GM21825 (cell line): ENCODE measurements around the gene GRIN2B.

Source experiments
- ATAC-seq: cut with Tn5 transposase; IDR thresholded peaks from one replicate; pipeline ENCODE4 v1.9.1; 2021; ENCODE audit warnings: mild to moderate bottlenecking, moderate library complexity; ENCODE audit not compliant: unreplicated experiment

Gene GRIN2B

GRCh38 chr12:13959131-13959723 lies 22.2 kb downstream of the GRIN2B start:
- no peak for ATAC-seq

GRCh38 chr12:13957576-13957975 lies 23.8 kb downstream of the GRIN2B start:
- ATAC-seq: no peak

GRCh38 chr12:13956060-13956590 lies 25.3 kb downstream of the GRIN2B start:
- no peak for ATAC-seq

- ATAC-seq: no peak
Observed at GRCh38 chr12:13952096-13952495, 29.3 kb downstream of the GRIN2B start.

GRCh38 chr12:13950502-13950901 lies 30.9 kb downstream of the GRIN2B start:
- ATAC-seq: no peak

- no peak for ATAC-seq
Observed at GRCh38 chr12:13948621-13949020, 32.8 kb downstream of the GRIN2B start.

- ATAC-seq: no peak
Observed at GRCh38 chr12:13947276-13947946, 34.0 kb downstream of the GRIN2B start.

GRCh38 chr12:13945641-13946040 lies 35.8 kb downstream of the GRIN2B start:
- no peak for ATAC-seq

GRCh38 chr12:13945236-13945635 lies 36.2 kb downstream of the GRIN2B start:
- no peak for ATAC-seq

GRCh38 chr12:13942826-13943225 lies 38.6 kb downstream of the GRIN2B start:
- no peak for ATAC-seq

GRCh38 chr12:13941258-13942249 lies 39.8 kb downstream of the GRIN2B start:
- ATAC-seq: no peak

GRCh38 chr12:13940335-13940865 lies 41.0 kb downstream of the GRIN2B start:
- ATAC-seq: no peak

- ATAC-seq: no peak
Observed at GRCh38 chr12:13937735-13938134, 43.7 kb downstream of the GRIN2B start.

GRCh38 chr12:13935169-13935568 lies 46.2 kb downstream of the GRIN2B start:
- ATAC-seq: no peak
